Activated T-helper 2 cell treated with anti-CD3 and anti-CD28 coated beads, Interferon-gamma antibody, Interleukin-2, Interleukin-4, amounts not matched to agents 10 μg/mL and 5 μg/mL and 100 μg/mL, durations not matched to agents 14 hours and 24 hours and 36 hours (primary cell): ENCODE data around the gene CRYGC. TPM values are rescaled to one million over a fixed set of nuclear protein-coding genes. Genes with fewer than 3 reads are reported as not detected.
"Not testable (repeated sequence)": the region's sequence is repeated elsewhere in the genome, so short reads cannot be mapped to it uniquely, and the experiment has no call there.

Source experiments
- DNase-seq: peaks from one replicate; pipeline ENCODE4 v3.0.0; 2021; ENCODE audit warnings: low spot score
- H3K27ac Mint-ChIP-seq: one replicate; pipeline ENCODE4 v1.8.0; 2021; ENCODE audit warnings: mixed read lengths
- H3K27me3 Mint-ChIP-seq: one replicate; pipeline ENCODE4 v1.8.0; 2021; ENCODE audit warnings: low read depth, mixed read lengths
- H3K36me3 Mint-ChIP-seq: one replicate; pipeline ENCODE4 v1.8.0; 2021; ENCODE audit warnings: low read depth, mixed read lengths
- H3K4me1 Mint-ChIP-seq: one replicate; pipeline ENCODE4 v1.8.0; 2021; ENCODE audit warnings: low read depth, mixed read lengths
- H3K4me3 Mint-ChIP-seq: one replicate; pipeline ENCODE4 v1.8.0; 2021; ENCODE audit warnings: low read depth, mild to moderate bottlenecking, moderate library complexity, mixed read lengths
- H3K9me3 Mint-ChIP-seq: one replicate; pipeline ENCODE4 v1.8.0; 2021; ENCODE audit warnings: mixed read lengths
- intact Hi-C: fragments of 100-400 bp; cut with micrococcal nuclease; formaldehyde crosslinking; loops from one replicate; pipeline ENCODE4 v1.15.1; 2023
- total RNA-seq: library from RNA; stranded (reverse); gene quantifications from 2 replicates; pipeline ENCODE4 v1.2.3, GENCODE V29; 2022

CRYGC gene
- total RNA-seq, 1 donor from 2014 or later, result not detected

DNA sequence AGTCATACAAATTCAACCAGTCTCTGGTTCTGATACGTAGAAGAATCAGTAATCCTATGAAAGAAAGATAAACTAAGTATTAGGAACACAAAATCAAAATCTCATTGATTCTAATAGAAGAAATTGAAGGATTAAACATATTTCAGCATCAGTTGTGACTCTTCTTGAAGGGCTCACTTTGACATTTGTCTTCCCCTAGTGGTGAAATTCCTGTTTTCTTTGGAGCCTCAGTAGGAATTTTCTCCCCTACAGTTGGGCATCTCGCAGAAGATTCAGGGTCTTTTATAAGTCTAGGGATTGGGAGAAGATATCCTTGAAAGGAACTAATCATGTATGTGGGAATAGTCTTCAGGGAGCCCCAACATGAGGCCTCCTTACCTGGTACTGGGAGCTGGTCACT is 19.2 kb upstream of the CRYGC start:
- Mint-ChIP-seq H3K4me1 (no peaks in the 10 kb centered on the region), H3K9me3 (no peaks in the 10 kb centered on the region), H3K27ac (no peak overlapping the region), H3K27me3 (peaks cover 14% of the 10 kb centered on the region), H3K4me3 (no peak overlapping the region), H3K36me3 (no peaks in the 10 kb centered on the region)
- no peak for DNase-seq
- intact Hi-C loops, result loop anchor here (5.0 kb wide), 1 partner anchor 1762 kb away; no protein-coding TSS in a partner anchor

DNA sequence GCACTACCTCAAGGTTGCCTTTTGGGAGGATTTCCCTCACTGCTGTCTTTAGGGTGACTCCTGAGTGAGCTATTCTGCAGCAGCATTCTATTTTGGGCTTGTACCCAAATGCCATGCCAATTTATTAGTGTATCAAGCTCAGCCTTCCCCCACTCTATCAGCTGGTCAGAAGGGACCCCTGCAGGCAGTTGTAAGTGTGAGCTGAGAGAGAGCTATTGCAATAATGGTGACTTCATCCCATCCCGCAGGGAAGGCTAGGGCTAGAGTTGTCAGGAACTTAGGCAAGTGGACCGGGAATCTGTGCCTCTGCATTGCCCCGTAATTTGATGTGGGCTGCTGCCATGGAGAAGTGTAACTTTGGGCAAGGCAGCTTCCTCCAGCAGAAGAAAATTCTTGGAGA is 18.1 kb upstream of the CRYGC start:
- H3K27ac Mint-ChIP-seq, result no peak overlapping the region
- intact Hi-C loops, result loop anchor here (5.0 kb wide), 1 partner anchor 1760 kb away; no protein-coding TSS in a partner anchor
- H3K36me3 Mint-ChIP-seq, result no peaks in the 10 kb centered on the region
- H3K4me3 Mint-ChIP-seq, result no peak overlapping the region
- no peaks in the 10 kb centered on the region for H3K4me1 Mint-ChIP-seq
- peaks cover 14% of the 10 kb centered on the region for H3K27me3 Mint-ChIP-seq
- no peak for DNase-seq
- no peaks in the 10 kb centered on the region for H3K9me3 Mint-ChIP-seq

- no peaks in the 10 kb centered on the region for H3K36me3 Mint-ChIP-seq
- no peak overlapping the region for H3K27ac Mint-ChIP-seq
- peaks cover 10% of the 10 kb centered on the region for H3K27me3 Mint-ChIP-seq
- DNase-seq, result no peak
- H3K4me1 Mint-ChIP-seq, result no peaks in the 10 kb centered on the region
- no peaks in the 10 kb centered on the region for H3K9me3 Mint-ChIP-seq
- intact Hi-C loops, result loop anchor here (5.0 kb wide), 1 partner anchor 1760 kb away; no protein-coding TSS in a partner anchor
- no peak overlapping the region for H3K4me3 Mint-ChIP-seq
Observed at GRCh38 chr2:208147008-208147407, 17.4 kb upstream of the CRYGC start.

DNA sequence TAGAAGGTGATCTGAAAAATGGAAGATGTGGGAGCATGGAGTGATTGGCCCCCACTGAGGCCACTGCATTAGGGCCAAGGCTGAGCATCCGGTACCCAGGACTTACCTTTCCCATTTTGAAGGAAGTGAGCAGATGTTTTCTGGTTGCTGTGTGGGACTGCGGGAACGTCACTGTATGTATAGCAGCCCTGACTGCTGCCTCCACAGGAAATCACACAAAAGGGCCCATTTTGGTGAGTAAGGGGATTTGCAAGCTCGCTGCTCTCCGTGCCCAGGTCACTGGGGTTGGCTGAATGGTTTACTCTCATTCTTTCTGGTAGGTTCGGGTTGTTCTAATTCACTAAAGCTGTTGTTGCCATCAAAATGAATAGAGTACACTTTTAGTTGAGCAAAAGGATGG is 16.4 kb upstream of the CRYGC start, which contains the start of gene CRYGB:
CRYGB (minus strand) TSS at position 153 of the 400 bp plus-strand sequence; CDS start at position 115, 38 bp downstream.
- Mint-ChIP-seq H3K27ac (no peak within 1 kb of the TSS), H3K9me3 (no peaks in the 10 kb centered on the region), H3K4me3 (no peak within 1 kb of the TSS), H3K27me3 (peaks cover 8% of the 10 kb centered on the region), H3K36me3 (no peaks in the 10 kb centered on the region), H3K4me1 (no peaks in the 10 kb centered on the region)
- no peak for DNase-seq
- intact Hi-C loops, result loop anchor here (5.0 kb wide), 1 partner anchor 1759 kb away; no protein-coding TSS in a partner anchor

DNA sequence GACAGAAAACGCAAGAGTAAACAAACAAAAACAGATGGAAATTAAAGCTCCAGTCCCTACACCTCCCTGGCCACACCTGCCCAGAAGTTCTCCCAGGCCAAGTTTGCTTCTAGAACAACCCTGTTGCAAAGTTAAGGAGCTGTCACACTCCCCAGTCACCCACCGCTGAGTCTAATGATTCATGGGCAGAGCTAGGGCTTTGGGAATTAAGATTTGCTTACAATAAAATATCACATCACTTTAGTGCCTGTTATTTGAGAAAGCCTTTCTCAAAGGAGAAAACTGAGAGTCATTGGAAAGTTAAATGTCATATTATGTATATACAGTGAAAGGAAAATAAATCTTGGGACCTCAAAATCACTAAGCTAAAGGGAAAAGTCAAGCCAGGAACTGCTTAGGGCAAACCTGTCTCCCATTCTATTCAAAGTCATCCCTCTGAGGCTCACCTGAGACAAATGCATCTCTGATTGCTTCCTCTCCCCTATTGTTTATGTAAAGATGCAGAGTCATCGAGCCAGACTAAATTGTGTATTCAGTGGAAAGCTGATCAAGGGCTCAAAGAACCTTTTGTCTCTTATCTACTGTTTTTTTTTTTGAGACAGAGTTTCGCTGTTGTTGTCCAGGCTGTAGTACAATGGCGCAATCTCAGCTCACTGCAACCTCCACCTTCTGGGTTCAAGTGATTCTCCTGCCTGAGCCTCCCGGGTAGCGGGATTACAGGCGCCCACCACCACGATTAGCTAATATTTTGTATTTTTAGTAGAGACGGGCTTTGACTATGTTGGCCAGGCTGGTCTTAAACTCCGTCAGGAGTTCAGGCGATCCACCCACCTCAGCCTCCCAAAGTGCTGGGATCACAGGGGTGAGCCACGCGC is 13.5 kb upstream of the CRYGC start:
- Mint-ChIP-seq H3K36me3 (no peaks in the 10 kb centered on the region), H3K4me1 (no peaks in the 10 kb centered on the region), H3K27ac (no peak overlapping the region), H3K27me3 (no peaks in the 10 kb centered on the region), H3K4me3 (no peak overlapping the region), H3K9me3 (no peaks in the 10 kb centered on the region)
- no peak for DNase-seq
- intact Hi-C loops, result no loop called here

DNA sequence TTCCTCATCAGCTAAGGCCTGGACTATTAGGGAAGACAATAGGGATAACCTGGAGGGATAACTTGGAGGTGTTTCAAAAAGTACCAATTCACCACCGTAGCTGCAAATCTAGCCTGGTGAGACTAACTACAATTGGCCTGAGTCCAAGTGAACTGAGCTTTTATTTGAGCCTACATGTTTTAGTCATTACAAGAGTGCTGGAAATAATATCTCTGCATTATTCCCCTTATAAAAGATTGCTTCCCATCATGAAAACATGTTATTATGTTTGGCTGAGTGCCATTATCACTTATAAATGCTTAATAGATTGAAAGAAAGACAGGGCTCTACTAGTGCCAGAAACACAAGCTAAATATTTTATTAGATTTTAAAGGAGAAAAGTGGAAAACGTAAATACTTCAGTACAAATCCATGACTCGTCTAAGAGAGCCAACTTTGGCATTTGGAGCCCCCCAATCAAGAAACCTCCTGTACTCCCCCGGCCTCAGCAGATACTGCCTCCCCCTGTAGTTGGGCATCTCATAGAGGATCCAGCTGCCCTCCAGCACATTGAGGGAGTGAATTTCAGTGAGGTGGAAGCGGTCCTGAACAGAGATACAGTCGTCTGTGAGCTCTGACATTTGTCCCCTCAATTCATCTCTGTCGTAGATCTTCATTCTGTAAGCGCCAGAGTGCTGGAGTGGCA is 12.8 kb upstream of the CRYGC start:
- no peaks in the 10 kb centered on the region for H3K36me3 Mint-ChIP-seq
- intact Hi-C loops, result no loop called here
- no peak overlapping the region for H3K4me3 Mint-ChIP-seq

DNA sequence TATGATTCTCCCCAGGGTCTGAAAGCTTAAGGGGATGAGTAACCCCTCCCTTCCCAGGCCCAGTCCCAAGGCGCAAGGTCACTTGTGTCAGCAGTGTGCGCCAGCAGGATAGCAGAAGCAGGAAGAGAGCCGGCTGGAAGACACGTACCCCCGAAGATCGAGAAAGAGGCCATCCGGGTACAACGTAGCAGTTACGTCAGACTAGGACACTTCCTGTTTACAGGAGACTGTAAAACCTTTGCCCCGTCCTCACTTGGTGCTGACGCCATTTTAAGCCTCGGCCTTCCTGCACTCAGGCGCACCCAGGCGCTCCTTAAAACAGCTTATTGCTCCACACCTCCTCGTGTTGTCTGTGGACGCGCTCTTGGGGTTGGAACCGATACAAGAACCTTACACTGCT is 9.8 kb upstream of the CRYGC start:
- Mint-ChIP-seq H3K27me3 (no peaks in the 10 kb centered on the region), H3K4me3 (no peak overlapping the region), H3K9me3 (no peaks in the 10 kb centered on the region), H3K4me1 (peaks cover 9% of the 10 kb centered on the region), H3K36me3 (no peaks in the 10 kb centered on the region), H3K27ac (no peak overlapping the region)
- no peak for DNase-seq
- intact Hi-C loops, result no loop called here

More for the DNA sequence above, 12.8 kb upstream of the CRYGC start:
- Mint-ChIP-seq H3K27me3 (no peaks in the 10 kb centered on the region), H3K4me1 (no peaks in the 10 kb centered on the region), H3K9me3 (no peaks in the 10 kb centered on the region), H3K27ac (no peak overlapping the region)
- DNase-seq, result no peak

DNA sequence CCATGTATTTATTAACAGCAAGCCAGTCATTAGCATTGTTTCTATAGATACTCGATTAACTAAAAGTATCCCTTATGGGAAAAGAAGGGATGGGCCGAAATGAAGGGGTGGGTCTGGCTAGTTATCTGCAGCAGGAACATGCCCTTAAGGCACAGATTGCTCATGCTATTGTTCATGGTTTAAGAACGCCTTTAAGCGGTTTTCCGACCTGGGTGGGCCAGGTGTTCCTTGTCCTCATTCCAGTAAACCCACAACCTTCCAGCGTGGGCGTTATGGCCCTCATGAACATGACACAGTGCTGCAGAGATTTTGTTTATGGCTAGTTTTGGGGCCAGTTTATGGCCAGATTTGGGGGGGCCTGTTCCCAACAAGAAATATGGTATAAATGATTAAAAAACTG is 8.7 kb upstream of the CRYGC start:
- H3K9me3 Mint-ChIP-seq, intact Hi-C loops, H3K27me3 Mint-ChIP-seq, H3K4me1 Mint-ChIP-seq, H3K36me3 Mint-ChIP-seq, H3K27ac Mint-ChIP-seq, DNase-seq, H3K4me3 Mint-ChIP-seq: not testable (repeated sequence)

DNA sequence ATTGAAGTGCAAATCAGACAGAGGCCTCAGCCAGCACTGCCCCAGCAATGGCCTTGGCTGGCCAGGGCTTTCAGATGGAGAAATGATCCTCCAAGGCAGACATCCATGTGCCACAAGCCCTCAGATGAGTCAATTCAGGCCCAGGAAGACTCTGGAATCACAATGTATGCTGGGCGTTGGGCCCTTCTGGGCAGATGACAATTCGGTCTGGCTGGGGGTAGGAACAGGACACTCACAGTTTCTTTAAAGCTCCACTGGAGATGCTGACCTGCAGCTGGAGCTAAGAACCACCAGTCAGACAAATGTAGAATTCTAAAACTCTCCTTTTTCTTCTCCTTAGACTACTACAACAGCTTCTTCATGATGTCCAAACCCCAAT is 7.1 kb upstream of the CRYGC start:
- intact Hi-C loops, result no loop called here
- Mint-ChIP-seq H3K9me3 (no peaks in the 10 kb centered on the region), H3K4me3 (no peak overlapping the region), H3K27ac (no peak overlapping the region), H3K27me3 (no peaks in the 10 kb centered on the region), H3K4me1 (peaks cover 11% of the 10 kb centered on the region), H3K36me3 (no peaks in the 10 kb centered on the region)
- no peak for DNase-seq

GRCh38 chr2:208135794-208136715 is 6.4 kb upstream of the CRYGC start:
- no peaks in the 10 kb centered on the region for H3K27me3 Mint-ChIP-seq
- H3K4me1 Mint-ChIP-seq, result peaks cover 11% of the 10 kb centered on the region
- no peaks in the 10 kb centered on the region for H3K36me3 Mint-ChIP-seq
- H3K27ac Mint-ChIP-seq, result no peak overlapping the region
- intact Hi-C loops, result no loop called here
- DNase-seq, result no peak
- no peaks in the 10 kb centered on the region for H3K9me3 Mint-ChIP-seq
- no peak overlapping the region for H3K4me3 Mint-ChIP-seq

DNA sequence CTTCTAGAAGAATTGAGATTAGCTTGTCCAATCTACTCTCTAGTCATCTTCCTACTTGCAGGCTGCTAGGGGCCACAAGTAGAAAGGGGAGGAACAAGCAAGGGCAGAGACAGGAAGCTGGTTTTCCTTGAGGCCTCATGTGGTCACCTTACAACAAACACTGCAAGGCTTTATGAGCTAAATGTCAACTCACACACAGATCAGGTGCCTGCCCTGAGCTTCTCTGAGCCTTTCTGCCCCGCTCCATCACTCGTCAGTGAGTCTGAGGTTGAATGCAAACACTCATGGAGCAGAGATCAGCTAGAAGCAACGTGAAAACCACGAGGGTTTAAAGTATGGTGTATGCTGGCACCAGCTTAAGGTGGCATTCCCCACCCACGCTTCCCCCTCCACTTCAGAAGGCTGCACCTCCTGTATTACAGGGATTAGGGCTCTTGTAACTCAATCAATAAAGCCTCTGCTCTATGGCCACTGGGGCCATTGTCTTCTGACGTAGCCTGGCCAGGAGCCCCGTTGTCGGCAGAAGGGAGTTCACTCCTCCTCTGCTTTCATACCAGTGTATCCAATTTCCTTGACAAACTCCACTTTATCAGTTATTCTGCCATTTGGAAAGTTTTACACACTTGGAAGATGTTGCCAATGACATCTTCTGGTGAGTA is 5.4 kb upstream of the CRYGC start:
- intact Hi-C loops, result no loop called here
- H3K9me3 Mint-ChIP-seq, result no peaks in the 10 kb centered on the region
- peaks cover 6% of the 10 kb centered on the region for H3K27me3 Mint-ChIP-seq
- H3K27ac Mint-ChIP-seq, result no peak overlapping the region
- H3K36me3 Mint-ChIP-seq, result no peaks in the 10 kb centered on the region
- H3K4me1 Mint-ChIP-seq, result peaks cover 11% of the 10 kb centered on the region
- no peak overlapping the region for H3K4me3 Mint-ChIP-seq
- DNase-seq, result peak; percentile 11

- intact Hi-C loops, result no loop called here
- Mint-ChIP-seq H3K9me3 (no peaks in the 10 kb centered on the region), H3K4me1 (peaks cover 11% of the 10 kb centered on the region), H3K4me3 (no peak overlapping the region), H3K27ac (no peak overlapping the region), H3K27me3 (peaks cover 24% of the 10 kb centered on the region), H3K36me3 (no peaks in the 10 kb centered on the region)
- no peak for DNase-seq
Observed at GRCh38 chr2:208130712-208131110, 1.1 kb upstream of the CRYGC start.
